ENCODE results near the gene KLHDC10. TPM values are rescaled to one million over a fixed set of nuclear protein-coding genes. Genes with fewer than 3 reads are reported as not detected.

The KLHDC10 gene
- total RNA-seq, 2 experiments from 2014 or later, result 12.8 to 14.3 TPM

DNA sequence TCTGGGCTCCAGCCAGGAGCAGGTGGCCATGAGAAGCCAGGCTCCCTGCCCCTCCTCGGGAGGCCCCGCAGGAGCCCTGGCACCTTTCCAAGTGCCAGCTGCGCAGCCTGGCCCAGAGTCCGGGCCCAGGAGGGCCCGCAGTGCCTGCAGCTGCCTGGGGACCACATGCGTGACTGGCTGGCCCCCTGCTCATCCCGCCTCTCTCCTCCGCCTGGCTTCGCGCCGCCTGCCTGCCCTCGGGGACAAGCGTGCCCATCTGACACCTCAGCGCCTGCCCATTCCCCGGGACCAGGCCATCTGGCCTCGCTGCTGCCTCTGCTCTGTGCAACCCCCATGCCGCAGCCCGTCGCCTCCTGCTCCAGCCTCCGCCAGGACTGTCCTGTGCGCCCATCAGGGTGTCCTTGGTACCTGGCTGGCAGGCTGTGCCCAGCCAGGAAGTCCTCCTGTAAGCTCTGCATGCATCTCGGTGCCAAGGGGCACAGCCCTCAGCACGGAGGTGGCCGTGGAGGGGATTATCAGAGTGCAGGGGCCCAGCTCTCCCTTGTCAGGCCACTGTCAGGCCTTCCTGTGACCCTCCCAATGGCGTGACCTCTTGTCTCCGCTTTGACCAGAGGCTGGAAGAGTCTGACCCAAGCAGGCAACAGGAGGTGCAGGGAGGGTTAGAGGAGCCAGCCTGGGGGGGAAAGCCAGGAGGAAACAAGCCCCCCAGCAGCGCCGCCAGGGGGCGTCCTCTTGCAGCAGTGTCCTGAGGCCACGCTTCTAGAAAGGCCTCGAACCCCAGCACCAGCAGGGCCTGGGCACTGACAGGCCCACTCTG, 84.4 kb downstream of the KLHDC10 start:
- Mint-ChIP-seq H3K27me3 (peaks cover 10% of the 10 kb centered on the region), H3K9me3 (peaks cover 2% of the 10 kb centered on the region), H3K4me1 (ENCODE audit: low read depth) (no peaks in the 10 kb centered on the region), H3K27ac (no peak overlapping the region), H3K36me3 (ENCODE audit: low read depth) (peaks cover 19% of the 10 kb centered on the region), H3K4me3 (no peak overlapping the region)
- TF ChIP-seq, protein P1, sequence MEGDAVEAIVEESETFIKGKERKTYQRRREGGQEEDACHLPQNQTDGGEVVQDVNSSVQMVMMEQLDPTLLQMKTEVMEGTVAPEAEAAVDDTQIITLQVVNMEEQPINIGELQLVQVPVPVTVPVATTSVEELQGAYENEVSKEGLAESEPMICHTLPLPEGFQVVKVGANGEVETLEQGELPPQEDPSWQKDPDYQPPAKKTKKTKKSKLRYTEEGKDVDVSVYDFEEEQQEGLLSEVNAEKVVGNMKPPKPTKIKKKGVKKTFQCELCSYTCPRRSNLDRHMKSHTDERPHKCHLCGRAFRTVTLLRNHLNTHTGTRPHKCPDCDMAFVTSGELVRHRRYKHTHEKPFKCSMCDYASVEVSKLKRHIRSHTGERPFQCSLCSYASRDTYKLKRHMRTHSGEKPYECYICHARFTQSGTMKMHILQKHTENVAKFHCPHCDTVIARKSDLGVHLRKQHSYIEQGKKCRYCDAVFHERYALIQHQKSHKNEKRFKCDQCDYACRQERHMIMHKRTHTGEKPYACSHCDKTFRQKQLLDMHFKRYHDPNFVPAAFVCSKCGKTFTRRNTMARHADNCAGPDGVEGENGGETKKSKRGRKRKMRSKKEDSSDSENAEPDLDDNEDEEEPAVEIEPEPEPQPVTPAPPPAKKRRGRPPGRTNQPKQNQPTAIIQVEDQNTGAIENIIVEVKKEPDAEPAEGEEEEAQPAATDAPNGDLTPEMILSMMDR (IDR thresholded peaks at IDR 0.05), result no peak
- DNase-seq (no peak), ATAC-seq (no peak)
- CTCF ChIA-PET, result interaction anchor here (1.4 to 2.1 kb wide), 2 partner anchors 11 to 82 kb away, joined by 3 to 10 read pairs; no protein-coding TSS in a partner anchor
- intact Hi-C loops (cut with micrococcal nuclease), result no loop called here
- POLR2A ChIA-PET, result interaction anchor here (1.0 kb wide), 1 partner anchor 18 kb away, joined by 3 read pairs; no protein-coding TSS in a partner anchor

DNA sequence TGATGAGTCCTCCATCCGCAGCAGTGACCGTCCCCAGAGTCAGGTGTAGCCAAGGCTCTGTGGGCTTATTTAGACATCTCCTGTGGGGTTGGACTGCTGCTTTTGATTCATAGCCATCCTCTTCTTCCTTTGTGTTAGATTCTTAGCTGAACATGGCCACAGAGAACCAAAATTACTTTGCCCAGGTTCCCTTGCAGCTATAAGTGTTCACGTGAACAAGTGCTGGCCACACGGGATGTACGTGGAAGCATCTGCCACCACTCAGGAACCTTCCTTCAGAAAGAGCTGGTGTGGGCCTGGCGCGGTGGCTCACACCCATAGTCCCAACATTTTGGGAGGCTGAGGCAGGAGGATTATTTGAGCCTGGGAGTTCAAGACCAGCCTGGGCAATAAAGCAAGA, 85.8 kb downstream of the KLHDC10 start:
- H3K4me3 Mint-ChIP-seq, result no peak overlapping the region
- H3K27ac Mint-ChIP-seq, result no peak overlapping the region
- H3K36me3 Mint-ChIP-seq (ENCODE audit: low read depth), result peaks cover 33% of the 10 kb centered on the region
- H3K4me1 Mint-ChIP-seq (ENCODE audit: low read depth), result no peaks in the 10 kb centered on the region
- H3K27me3 Mint-ChIP-seq, result peaks cover 6% of the 10 kb centered on the region
- TF ChIP-seq, protein P1 (IDR thresholded peaks at IDR 0.05), result no peak
- intact Hi-C loops (cut with micrococcal nuclease), result no loop called here
- POLR2A ChIA-PET, result interaction anchor here (1.5 kb wide), 1 partner anchor 435 kb away, joined by 3 read pairs; no protein-coding TSS in a partner anchor
- peaks cover 11% of the 10 kb centered on the region for H3K9me3 Mint-ChIP-seq
- no peak for ATAC-seq
- DNase-seq, result no peak
- CTCF ChIA-PET, result interaction anchor here (2.1 kb wide), 1 partner anchor 9 kb away, joined by 10 read pairs; no protein-coding TSS in a partner anchor

DNA sequence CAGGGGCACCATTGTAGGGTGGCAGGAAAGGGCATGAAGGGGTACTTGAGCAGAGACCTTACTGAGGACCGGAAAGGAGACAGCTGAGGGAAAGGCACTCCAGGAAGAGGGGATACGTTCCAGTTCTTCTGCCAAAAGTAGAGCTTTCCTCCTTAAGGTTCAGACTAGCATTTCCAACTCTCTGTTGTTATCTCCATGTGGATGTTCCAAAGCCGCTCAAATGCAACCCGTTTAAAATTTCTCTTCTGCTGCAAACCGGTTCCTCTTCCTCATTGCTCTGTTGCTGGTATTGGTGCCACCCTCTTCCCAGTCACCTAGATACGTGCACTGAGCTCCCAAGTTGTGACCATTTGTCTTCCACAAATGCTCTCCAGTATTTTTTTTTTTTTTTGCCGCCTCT, 87.4 kb downstream of the KLHDC10 start:
- peaks cover 11% of the 10 kb centered on the region for H3K9me3 Mint-ChIP-seq
- H3K4me1 Mint-ChIP-seq (ENCODE audit: low read depth), result no peaks in the 10 kb centered on the region
- TF ChIP-seq, protein P1 (IDR thresholded peaks at IDR 0.05), result no peak
- no peak overlapping the region for H3K27ac Mint-ChIP-seq
- peaks cover 6% of the 10 kb centered on the region for H3K27me3 Mint-ChIP-seq
- DNase-seq (no peak), ATAC-seq (no peak)
- intact Hi-C loops (cut with micrococcal nuclease), result no loop called here
- CTCF ChIA-PET, result no interaction called here
- POLR2A ChIA-PET, result no interaction called here
- H3K36me3 Mint-ChIP-seq (ENCODE audit: low read depth), result peaks cover 46% of the 10 kb centered on the region
- no peak overlapping the region for H3K4me3 Mint-ChIP-seq

DNA sequence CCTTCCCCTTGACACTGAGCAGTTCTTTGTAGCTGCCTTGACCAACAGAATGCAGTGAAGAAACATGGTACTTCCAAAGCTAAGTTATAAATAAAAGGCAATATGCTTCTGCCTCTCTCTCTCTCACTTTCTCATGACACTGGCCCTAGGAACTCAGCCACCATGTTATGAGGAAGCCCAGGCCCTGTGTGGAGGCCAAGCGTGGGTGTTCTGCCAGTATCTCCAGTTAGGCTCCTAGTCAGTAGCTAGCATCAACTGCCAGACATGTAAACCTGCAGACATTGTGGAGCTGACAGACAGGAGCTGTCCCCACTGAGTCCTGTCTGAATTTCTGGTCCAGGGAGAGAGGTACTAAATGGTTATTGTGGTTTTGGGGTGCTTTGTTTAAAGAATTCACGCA, 89.7 kb downstream of the KLHDC10 start:
- ChIA-PET CTCF (no interaction called here), POLR2A (no interaction called here)
- Mint-ChIP-seq H3K36me3 (ENCODE audit: low read depth) (peaks cover 61% of the 10 kb centered on the region), H3K4me3 (no peak overlapping the region), H3K27me3 (peaks cover 4% of the 10 kb centered on the region), H3K4me1 (ENCODE audit: low read depth) (no peaks in the 10 kb centered on the region), H3K9me3 (peaks cover 11% of the 10 kb centered on the region), H3K27ac (no peak overlapping the region)
- ATAC-seq (no peak), DNase-seq (no peak)
- TF ChIP-seq, protein P1 (IDR thresholded peaks at IDR 0.05), result no peak
- intact Hi-C loops (cut with micrococcal nuclease), result no loop called here

DNA sequence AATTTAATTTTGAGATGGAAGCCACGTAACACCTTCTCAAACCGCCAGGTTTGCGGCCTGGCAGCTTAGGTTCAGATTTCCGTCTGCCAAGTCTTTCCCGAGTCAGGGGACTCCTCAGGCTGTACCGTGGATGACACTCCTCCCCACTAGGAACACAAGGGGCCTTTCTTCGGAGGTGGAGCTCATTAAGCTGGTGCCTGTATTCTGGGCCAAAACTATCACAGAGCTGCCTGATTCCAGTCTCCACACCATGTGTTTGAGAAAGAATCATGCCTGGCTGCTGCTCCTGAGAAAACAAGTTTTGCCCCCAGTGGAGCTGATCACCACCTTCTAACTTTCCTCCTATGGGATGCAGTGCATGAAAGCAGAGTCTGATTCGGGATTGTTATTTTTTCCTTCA, 90.1 kb downstream of the KLHDC10 start:
- DNase-seq, result no peak
- POLR2A ChIA-PET, result no interaction called here
- TF ChIP-seq, protein P1 (IDR thresholded peaks at IDR 0.05), result no peak
- H3K27me3 Mint-ChIP-seq, result peaks cover 4% of the 10 kb centered on the region
- no peak overlapping the region for H3K4me3 Mint-ChIP-seq
- H3K4me1 Mint-ChIP-seq (ENCODE audit: low read depth), result no peaks in the 10 kb centered on the region
- ATAC-seq, result no peak
- intact Hi-C loops (cut with micrococcal nuclease), result no loop called here
- peaks cover 11% of the 10 kb centered on the region for H3K9me3 Mint-ChIP-seq
- H3K36me3 Mint-ChIP-seq (ENCODE audit: low read depth), result peaks cover 61% of the 10 kb centered on the region
- CTCF ChIA-PET, result no interaction called here
- H3K27ac Mint-ChIP-seq, result no peak overlapping the region
